ENCODE results near the gene METTL22. TPM values are rescaled to one million over a fixed set of nuclear protein-coding genes. Genes with fewer than 3 reads are reported as not detected.

METTL22 gene
- total and polyA plus RNA-seq, 2 donors (not counting 3 experiments of a cell fraction or from before 2014, with no cell fraction given), result 42.0 to 52.6 TPM

DNA sequence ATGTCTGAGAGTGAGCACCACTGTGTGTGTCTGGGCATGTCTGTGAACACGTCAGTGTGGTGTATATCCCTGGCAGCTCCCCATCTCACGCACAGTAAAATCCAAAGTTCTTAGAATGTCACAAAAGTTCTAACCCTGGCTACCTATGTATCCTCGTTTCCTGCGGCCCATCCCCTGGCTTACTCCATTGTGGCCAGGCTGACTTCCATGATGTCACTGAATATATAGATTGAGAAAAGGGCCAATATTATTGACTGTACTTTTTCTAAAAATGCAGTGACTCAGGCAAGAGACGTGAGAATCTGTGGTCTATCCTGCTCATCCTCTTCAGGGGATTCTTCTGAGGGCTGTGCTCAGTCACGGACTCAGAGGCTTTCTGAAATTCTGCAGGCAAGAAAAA is 963 bp upstream of the METTL22 start:
- H3K4me1 ChIP-seq (ENCODE audit: control insufficient read depth, extremely low read depth, insufficient read depth, low read length), result peaks cover 8% of the 10 kb centered on the region

More for the DNA sequence above, 963 bp upstream of the METTL22 start:
- intact Hi-C loops (cut with micrococcal nuclease), result no loop called here
- H2AFZ ChIP-seq (ENCODE audit: low read depth, low read length), result no peak overlapping the region
- H3K9me3 ChIP-seq (replicated peaks; ENCODE audit: control insufficient read depth, insufficient read depth, low read length), result no peaks in the 10 kb centered on the region
- peaks cover 23% of the 10 kb centered on the region for H3K79me2 ChIP-seq (ENCODE audit: control insufficient read depth, insufficient read depth, low read length)
- no peak overlapping the region for H3K4me2 ChIP-seq (ENCODE audit: insufficient read depth, low read length)
- H3K9ac ChIP-seq (replicated peaks; ENCODE audit: extremely low read depth, insufficient read depth, low read length), result no peak overlapping the region
- H4K20me1 ChIP-seq (replicated peaks; ENCODE audit: control insufficient read depth, extremely low read depth, insufficient read depth, low read length), result no peaks in the 10 kb centered on the region
- no TSS peak for BruUV-seq (replicated peaks)
- H3K27ac ChIP-seq (ENCODE audit: insufficient read depth, low read depth, low read length), result no peak overlapping the region
- no peak for TF ChIP-seq CTCF (IDR thresholded peaks at IDR 0.05; ENCODE audit: extremely low read depth in 1 of 2, insufficient read depth in 1 of 2, low read depth in 1 of 2, low read length in 2 of 2)
- no peak for TF ChIP-seq GATA2 (IDR thresholded peaks at IDR 0.05; ENCODE audit: insufficient read depth, insufficient read length, low read depth, low read length)
- TF ChIP-seq MYC (IDR thresholded peaks at IDR 0.05; ENCODE audit: low read depth, low read length), result no peak
- TF ChIP-seq POLR2A (IDR thresholded peaks at IDR 0.05; ENCODE audit: low read depth, low read length), result no peak
- TF ChIP-seq FOS (IDR thresholded peaks at IDR 0.05; ENCODE audit: borderline replicate concordance, insufficient read depth, low read length), result no peak
- no peak for TF ChIP-seq EZH2 (IDR thresholded peaks at IDR 0.05; ENCODE audit: borderline replicate concordance, low read depth, low read length, severe bottlenecking)
- FAIRE-seq (no peak), DNase-seq (ENCODE audit: low read depth, low spot score) (no peak)
- POLR2A ChIA-PET, result no interaction called here
- CTCF ChIA-PET, result no interaction called here
- H3K36me3 ChIP-seq (ENCODE audit: control insufficient read depth in 2 of 2, extremely low read depth in 1 of 2, insufficient read depth in 2 of 2, low read length in 2 of 2), result peaks cover 0 to 2% of the 10 kb centered on the region in 2 experiments
- dilution Hi-C loops (cut with MboI; ENCODE audit: extremely low pct_ligation_motif_present, low sequenced_read_pairs), result no loop called here
- H3K27me3 ChIP-seq (ENCODE audit: control insufficient read depth in 2 of 2, insufficient read depth in 2 of 2, low read length in 2 of 2), result peaks cover 0 to 9% of the 10 kb centered on the region in 2 experiments
- H3K9me1 ChIP-seq (replicated peaks; ENCODE audit: control insufficient read depth, extremely low read depth, insufficient read depth, low read length), result no peaks in the 10 kb centered on the region
- no peak overlapping the region for H3K4me3 ChIP-seq (replicated peaks in 1 of 3; ENCODE audit: insufficient read depth in 1 of 3, low read depth in 1 of 3, low read length in 3 of 3)
